Measurements from ENCODE around the gene COG4.

GRCh38 chr16:70553645-70554044 lies 30.3 kb upstream of the COG4 start:
- TF ChIP-seq CTCF (IDR thresholded peaks at IDR 0.05) (no peak), POLR2A (IDR thresholded peaks at IDR 0.05) (no peak)
